Fibroblast of lung (primary cell): Measurements from ENCODE around the gene KDM2B. TPM values are rescaled to one million over a fixed set of nuclear protein-coding genes. Genes with fewer than 3 reads are reported as not detected.

Experiments
- DNase-seq, 2 donors: peaks; one replicate each; pipeline versions ENCODE4 v3.0.0 to v3.0.0-alpha.2; 2010; ENCODE audit warnings: low read depth in 2 of 2
- H2AFZ ChIP-seq: 2 replicates; pipeline ENCODE4 v1.5.1; 2012; ENCODE audit warnings: low read length, control low read depth, inconsistent platforms
- H3K27ac ChIP-seq: 2 replicates; pipeline ENCODE4 v1.5.1; 2011; ENCODE audit warnings: low read length, control low read depth; ENCODE audit not compliant: insufficient read depth
- H3K27me3 ChIP-seq: 2 replicates; pipeline ENCODE4 v1.5.1; 2011; ENCODE audit warnings: mild to moderate bottlenecking, low read length; ENCODE audit not compliant: control insufficient read depth, insufficient read depth
- H3K36me3 ChIP-seq: 2 replicates; pipeline ENCODE4 v1.5.1; 2011; ENCODE audit warnings: low read length; ENCODE audit not compliant: control insufficient read depth, insufficient read depth
- H3K4me1 ChIP-seq: 2 replicates; pipeline ENCODE4 v1.5.1; 2011; ENCODE audit warnings: low read length; ENCODE audit not compliant: control insufficient read depth, insufficient read depth; ENCODE audit errors: extremely low read depth
- H3K4me2 ChIP-seq: 2 replicates; pipeline ENCODE4 v1.5.1; 2011; ENCODE audit warnings: low read length, control low read depth; ENCODE audit not compliant: insufficient read depth; ENCODE audit errors: extremely low read depth
- H3K4me3 ChIP-seq, 4 experiments: fragments of 200-600 bp in 1 of 4; sonication (generic) in 1 of 4; replicated peaks in 1 of 4; 2 replicates each; pipeline ENCODE4 v1.5.1; 2011 to 2016; ENCODE audit warnings: low read length in 4 of 4, low read depth in 3 of 4, mild to moderate bottlenecking in 3 of 4, control low read depth in 2 of 4, inconsistent platforms in 1 of 4, mixed read lengths in 1 of 4; ENCODE audit not compliant: insufficient read depth in 1 of 4; ENCODE audit errors: control extremely low read depth in 1 of 4
- H3K79me2 ChIP-seq: 2 replicates; pipeline ENCODE4 v1.5.1; 2012; ENCODE audit warnings: mild to moderate bottlenecking, low read length, inconsistent platforms; ENCODE audit not compliant: control insufficient read depth, insufficient read depth
- H3K9ac ChIP-seq: 2 replicates; pipeline ENCODE4 v1.5.1; 2011; ENCODE audit warnings: mild to moderate bottlenecking, low read length, control low read depth; ENCODE audit not compliant: insufficient read depth
- H3K9me3 ChIP-seq: 2 replicates; pipeline ENCODE4 v1.5.1; 2012; ENCODE audit warnings: low read depth, low read length; ENCODE audit not compliant: control insufficient read depth, insufficient read depth
- H4K20me1 ChIP-seq: 2 replicates; pipeline ENCODE4 v1.5.1; 2011; ENCODE audit warnings: low read length; ENCODE audit not compliant: control insufficient read depth, insufficient read depth; ENCODE audit errors: extremely low read depth
- EZH2 ChIP-seq: IDR thresholded peaks from 2 replicates; pipeline ENCODE4 v1.5.1; 2012; ENCODE audit warnings: low read length, control low read depth, mild to moderate bottlenecking; ENCODE audit errors: missing control alignments
- polyA plus RNA-seq, 2 donors: library from polyadenylated mRNA; depleted of rRNA in 1 of 2; stranded (reverse) in 1 of 2; unstranded in 1 of 2; fragments of >200 nt; gene quantifications; 2 replicates each; pipeline ENCODE4 v1.2.1, GENCODE V29; 2011 to 2012; ENCODE audit warnings: missing spikeins in 1 of 2
- total RNA-seq: library from RNA; depleted of rRNA; stranded (reverse); fragments of >200 nt; gene quantifications from 2 replicates; pipeline ENCODE4 v1.2.1, GENCODE V29; 2014
- TF ChIP-seq, protein P1 (sequence below), 2 donors: IDR thresholded peaks in 1 of 2; conservative IDR thresholded peaks in 1 of 2; 1 replicate in 1 of 2; 2 replicates in 1 of 2; pipeline ENCODE4 v1.5.1; 2011 to 2012; ENCODE audit warnings: low read length in 2 of 2, control low read depth in 1 of 2, inconsistent platforms in 1 of 2, low read depth in 1 of 2, mild to moderate bottlenecking in 1 of 2

Gene KDM2B
- total and polyA plus RNA-seq, 2 donors (not counting 1 experiment from before 2014, with no cell fraction given): 9.8 to 21.6 TPM

DNA sequence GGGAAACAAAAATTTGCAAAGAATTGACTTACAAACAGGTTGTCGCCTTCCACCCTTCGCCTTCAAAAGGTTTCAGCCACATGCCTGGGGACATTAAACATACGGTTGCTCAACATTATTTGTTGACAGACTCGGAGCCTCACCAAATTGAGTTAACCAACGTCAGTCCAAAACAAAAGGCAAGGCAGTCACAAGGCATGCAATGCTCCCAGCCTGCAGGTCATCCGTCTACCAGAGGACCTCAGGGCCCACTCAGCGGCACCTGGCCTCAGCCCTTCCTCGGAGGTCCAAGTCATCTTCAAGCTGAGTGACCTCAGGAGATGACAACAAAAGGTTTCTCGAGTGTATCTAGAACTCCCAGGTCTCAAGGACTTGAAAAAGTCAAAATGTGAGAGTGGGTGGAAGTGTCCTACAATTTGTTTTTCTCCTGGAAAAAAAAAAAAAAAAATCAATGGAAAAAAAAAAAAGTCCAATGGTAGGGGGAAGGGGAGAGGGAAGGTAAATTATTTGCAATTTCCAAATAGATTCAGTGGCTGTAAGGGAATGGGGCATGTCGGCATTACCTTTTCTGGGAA lies 64.3 kb downstream of the KDM2B start:
- Histone ChIP-seq H3K27me3 (no peaks in the 10 kb centered on the region), H3K27ac (no peak overlapping the region), H3K4me2 (no peak overlapping the region), H2AFZ (no peak overlapping the region), H3K36me3 (peaks cover 3% of the 10 kb centered on the region), H3K79me2 (no peaks in the 10 kb centered on the region), H3K9me3 (no peaks in the 10 kb centered on the region), H3K4me1 (peaks cover 6% of the 10 kb centered on the region), H3K4me3 (no peak overlapping the region), H4K20me1 (no peaks in the 10 kb centered on the region), H3K9ac (no peak overlapping the region)
- no peak for DNase-seq
- no peak for TF ChIP-seq EZH2
- TF ChIP-seq, protein P1, sequence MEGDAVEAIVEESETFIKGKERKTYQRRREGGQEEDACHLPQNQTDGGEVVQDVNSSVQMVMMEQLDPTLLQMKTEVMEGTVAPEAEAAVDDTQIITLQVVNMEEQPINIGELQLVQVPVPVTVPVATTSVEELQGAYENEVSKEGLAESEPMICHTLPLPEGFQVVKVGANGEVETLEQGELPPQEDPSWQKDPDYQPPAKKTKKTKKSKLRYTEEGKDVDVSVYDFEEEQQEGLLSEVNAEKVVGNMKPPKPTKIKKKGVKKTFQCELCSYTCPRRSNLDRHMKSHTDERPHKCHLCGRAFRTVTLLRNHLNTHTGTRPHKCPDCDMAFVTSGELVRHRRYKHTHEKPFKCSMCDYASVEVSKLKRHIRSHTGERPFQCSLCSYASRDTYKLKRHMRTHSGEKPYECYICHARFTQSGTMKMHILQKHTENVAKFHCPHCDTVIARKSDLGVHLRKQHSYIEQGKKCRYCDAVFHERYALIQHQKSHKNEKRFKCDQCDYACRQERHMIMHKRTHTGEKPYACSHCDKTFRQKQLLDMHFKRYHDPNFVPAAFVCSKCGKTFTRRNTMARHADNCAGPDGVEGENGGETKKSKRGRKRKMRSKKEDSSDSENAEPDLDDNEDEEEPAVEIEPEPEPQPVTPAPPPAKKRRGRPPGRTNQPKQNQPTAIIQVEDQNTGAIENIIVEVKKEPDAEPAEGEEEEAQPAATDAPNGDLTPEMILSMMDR (conservative IDR thresholded peaks at IDR 0.05 in 1 of 2, IDR thresholded peaks at IDR 0.05 in 1 of 2; ENCODE audit: low read depth in 1 of 2, low read length in 2 of 2): no peak

DNA sequence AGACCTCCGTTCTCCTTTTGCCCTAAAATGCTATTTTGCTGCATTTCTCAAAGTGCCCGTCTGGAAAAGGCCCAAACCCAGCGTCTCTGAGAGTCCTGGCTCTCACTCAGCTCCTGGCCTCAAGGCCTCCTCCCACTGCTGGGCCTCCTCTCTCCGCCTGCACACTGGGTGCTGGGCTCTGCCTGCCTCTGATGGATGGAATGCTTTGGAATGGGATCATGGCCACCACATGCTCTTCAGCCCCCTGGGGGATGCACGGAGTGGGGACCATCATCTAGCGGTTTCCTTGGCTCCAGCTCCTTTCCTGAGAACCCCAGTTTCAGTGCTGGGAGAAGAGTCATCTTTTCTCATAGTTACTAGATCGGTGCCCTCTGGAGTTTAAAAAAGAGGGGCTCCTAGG lies 65.2 kb downstream of the KDM2B start:
- no peak overlapping the region for H2AFZ ChIP-seq

DNA sequence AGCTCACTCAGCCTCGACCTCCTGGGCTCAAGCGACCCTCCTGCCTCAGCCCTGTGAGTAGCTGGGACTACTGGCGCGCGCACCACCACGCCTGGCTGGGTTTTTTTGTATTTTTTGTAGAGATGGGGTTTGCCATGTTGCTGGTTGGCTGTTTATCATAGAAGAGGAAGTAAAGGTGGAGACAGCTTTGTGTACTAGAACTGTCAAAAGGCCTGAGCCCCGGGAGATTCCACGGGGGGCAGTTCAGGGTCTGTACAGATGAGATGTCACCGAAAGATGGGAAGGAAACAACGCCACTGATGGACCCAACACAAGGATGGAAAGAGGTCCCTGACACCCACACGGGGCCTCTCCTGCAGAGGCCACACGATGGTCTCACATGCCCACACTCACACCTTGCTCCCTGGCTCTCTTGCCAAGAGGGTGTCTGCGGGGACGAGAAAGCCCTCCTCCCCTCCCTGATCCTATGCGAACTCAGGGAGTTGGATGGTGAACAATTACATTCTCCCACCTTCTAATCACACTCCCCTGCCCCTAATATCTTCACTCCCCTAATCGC lies 66.6 kb downstream of the KDM2B start:
- Histone ChIP-seq H3K4me1 (peaks cover 6% of the 10 kb centered on the region), H3K36me3 (peaks cover 1% of the 10 kb centered on the region), H3K27ac (no peak overlapping the region), H3K27me3 (no peaks in the 10 kb centered on the region), H3K4me3 (no peak overlapping the region), H3K9ac (no peak overlapping the region), H2AFZ (no peak overlapping the region), H3K4me2 (no peak overlapping the region), H3K9me3 (no peaks in the 10 kb centered on the region), H3K79me2 (no peaks in the 10 kb centered on the region), H4K20me1 (no peaks in the 10 kb centered on the region)
- no peak for DNase-seq
- TF ChIP-seq, protein P1 (conservative IDR thresholded peaks at IDR 0.05 in 1 of 2, IDR thresholded peaks at IDR 0.05 in 1 of 2; ENCODE audit: low read depth in 1 of 2, low read length in 2 of 2): no peak
- TF ChIP-seq EZH2: no peak

More for the DNA sequence above, 65.2 kb downstream of the KDM2B start:
- H3K36me3 ChIP-seq: no peaks in the 10 kb centered on the region
- H3K4me3 ChIP-seq: no peak overlapping the region
- no peaks in the 10 kb centered on the region for H4K20me1 ChIP-seq
- no peaks in the 10 kb centered on the region for H3K79me2 ChIP-seq
- H3K27me3 ChIP-seq: no peaks in the 10 kb centered on the region
- H3K4me2 ChIP-seq: no peak overlapping the region
- no peak for TF ChIP-seq EZH2
- TF ChIP-seq, protein P1 (conservative IDR thresholded peaks at IDR 0.05 in 1 of 2, IDR thresholded peaks at IDR 0.05 in 1 of 2; ENCODE audit: low read depth in 1 of 2, low read length in 2 of 2): no peak
- H3K4me1 ChIP-seq: peaks cover 6% of the 10 kb centered on the region
- DNase-seq: no peak
- no peak overlapping the region for H3K9ac ChIP-seq
- H3K27ac ChIP-seq: no peak overlapping the region
- no peaks in the 10 kb centered on the region for H3K9me3 ChIP-seq
